IPS DF 19.7 (cell line): Measurements from ENCODE around the gene PNPLA7.
"Not testable (repeated sequence)": the region's sequence is repeated elsewhere in the genome, so short reads cannot be mapped to it uniquely, and the experiment has no call there.

ENCODE experiments used
- DNase-seq: peaks from one replicate; pipeline ENCODE4 v3.0.0-alpha.2; 2013; ENCODE audit warnings: low read depth, low spot score

The PNPLA7 gene

GRCh38 chr9:137422604-137423513, 127.3 kb downstream of the PNPLA7 start, which contains the start of the genes EXD3 and NOXA1:
Gene EXD3, minus strand, starts transcription at chr9:137423162. Its CDS starts 27,805 bp downstream, at chr9:137395357.
Gene NOXA1, plus strand, starts transcription at chr9:137423393. Its CDS starts 137 bp downstream, at chr9:137423530.
- DNase-seq, result no peak

- no peak for DNase-seq
Observed at GRCh38 chr9:137421838-137422603, 128.2 kb downstream of the PNPLA7 start.

- no peak for DNase-seq
Observed at GRCh38 chr9:137417161-137418021, 132.8 kb downstream of the PNPLA7 start.

DNA sequence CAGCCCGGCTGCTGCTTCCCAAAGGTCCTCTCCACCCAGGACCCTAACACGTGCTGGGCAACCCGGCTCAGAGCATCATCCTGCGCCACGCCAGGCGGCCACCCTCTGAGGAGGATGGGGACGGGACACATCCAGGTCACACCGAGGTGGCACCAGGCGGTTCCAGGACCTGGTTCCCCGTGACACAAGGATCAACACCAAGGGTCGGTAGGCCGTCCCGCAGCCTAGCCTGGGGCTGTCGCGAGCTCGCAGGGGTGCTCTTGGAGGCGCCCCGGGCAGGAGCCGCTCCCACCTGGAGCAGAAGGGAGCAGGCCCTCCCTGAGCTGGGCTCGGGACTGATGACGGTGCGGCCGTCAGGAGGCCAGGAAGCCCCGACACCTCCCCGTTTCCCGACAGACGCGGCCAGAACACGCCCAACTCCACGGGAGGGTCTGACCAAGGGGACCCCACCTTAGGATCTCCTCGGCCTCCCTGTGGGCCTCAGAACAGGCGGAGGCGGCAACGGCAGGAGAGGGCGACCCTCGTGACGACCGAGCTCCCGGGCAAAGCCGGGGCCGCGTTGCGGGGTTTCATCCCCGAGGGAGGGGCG, 133.5 kb downstream of the PNPLA7 start:
- DNase-seq, result no peak

DNA sequence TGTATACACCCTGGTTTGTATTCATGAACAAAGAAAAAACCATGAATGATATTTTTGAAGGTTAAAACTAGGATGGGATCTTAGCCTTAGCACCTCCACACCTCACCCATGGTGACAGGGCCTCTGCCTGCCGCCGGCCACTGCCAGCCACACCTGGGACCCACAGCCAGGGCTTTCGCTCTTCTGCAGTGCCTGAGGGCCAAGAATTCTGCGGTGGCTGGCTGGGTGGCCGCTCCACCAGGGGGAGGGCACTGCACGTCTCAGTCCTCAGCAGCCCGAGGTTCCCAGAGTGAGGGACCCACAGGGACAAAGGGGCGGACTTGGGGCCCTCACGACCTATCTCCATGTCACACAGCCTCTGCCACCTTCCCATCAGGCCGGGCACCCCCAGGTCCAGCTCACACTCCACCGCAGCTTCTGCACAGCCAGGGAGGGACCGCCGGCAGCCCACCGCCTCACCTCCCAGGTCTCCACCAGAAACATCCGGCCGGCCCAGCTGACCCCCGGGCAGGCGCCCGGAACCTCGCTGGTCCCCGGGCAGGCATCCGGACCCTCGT, 134.1 kb downstream of the PNPLA7 start:
- DNase-seq, result no peak

DNA sequence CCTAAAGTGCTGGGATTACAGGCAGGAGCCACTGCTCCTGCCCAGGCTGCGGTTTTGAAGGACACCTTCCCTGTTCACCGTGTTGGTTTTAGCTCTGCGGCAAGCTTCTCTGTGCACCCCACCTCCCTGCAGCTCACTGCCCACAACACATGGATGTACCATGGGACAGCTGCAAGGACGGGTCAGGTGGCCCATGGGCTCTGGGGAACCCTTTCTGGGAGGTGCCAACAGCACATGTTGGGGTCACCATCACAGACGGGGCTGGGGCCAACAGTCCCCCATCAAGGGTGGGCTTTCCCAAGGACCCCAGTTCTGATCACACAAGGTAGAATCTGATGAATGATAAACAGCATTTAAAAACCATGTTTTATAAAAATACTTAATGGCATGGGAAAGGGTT, 134.8 kb downstream of the PNPLA7 start:
- no peak for DNase-seq

DNA sequence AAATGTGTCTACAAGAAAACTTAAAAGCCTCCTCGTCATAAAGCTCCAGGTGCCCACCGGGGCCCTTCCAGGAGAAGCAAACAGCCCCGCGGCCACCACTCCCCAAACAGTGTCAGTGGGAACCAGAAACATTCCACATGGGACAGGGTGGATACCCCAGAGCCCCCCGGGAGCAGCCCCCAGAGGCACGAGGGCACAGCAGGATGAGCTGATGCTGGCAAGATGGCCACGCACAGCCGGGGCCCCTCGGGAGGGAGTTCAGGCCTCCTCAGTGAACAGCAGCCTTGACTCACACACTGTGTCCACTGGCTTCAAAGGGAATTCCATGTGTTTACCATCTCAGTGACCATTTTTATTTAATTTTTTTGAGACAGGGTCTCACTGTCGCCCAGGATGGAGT, 137.8 kb downstream of the PNPLA7 start:
- DNase-seq, result no peak

- no peak for DNase-seq
Observed at GRCh38 chr9:137411645-137412380, 138.4 kb downstream of the PNPLA7 start.

- no peak for DNase-seq
Observed at GRCh38 chr9:137411260-137411644, 138.9 kb downstream of the PNPLA7 start.

- DNase-seq, result no peak
Observed at GRCh38 chr9:137410891-137411249, 139.3 kb downstream of the PNPLA7 start.

DNA sequence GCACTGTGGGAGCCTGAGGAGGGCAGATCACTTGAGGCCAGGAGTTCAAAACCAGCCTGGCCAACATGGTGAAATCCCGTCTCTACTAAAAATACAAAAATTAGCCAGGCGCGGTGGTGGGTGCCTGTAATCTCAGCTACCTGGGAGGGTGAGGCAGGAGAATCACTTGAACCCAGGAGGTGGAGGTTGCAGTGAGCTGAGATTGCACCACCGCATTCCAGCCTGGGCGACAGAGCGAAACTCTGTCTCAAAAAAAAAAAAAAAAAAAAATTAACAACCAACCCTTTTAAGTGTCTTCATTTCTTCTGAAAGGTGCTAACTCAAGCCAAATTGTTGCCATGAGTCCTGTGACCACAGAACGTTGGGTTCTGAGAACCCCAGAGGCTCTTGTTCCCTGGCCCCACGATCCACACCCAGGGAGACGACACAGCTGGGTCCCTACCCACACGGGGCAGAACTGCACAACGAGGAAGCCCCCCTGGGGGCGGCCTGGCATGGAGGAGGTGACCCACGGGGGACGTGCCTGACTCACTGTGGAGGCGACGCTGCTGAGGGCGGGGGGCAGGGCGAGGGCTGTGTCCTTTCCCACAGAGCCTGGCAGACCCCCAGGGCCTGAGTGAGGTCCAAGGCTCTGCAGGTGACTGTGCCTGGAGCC, 139.8 kb downstream of the PNPLA7 start:
- not testable (repeated sequence) for DNase-seq
